NCI-H748 treated with DMSO at 0.1 percent for 48 hours (cell line): ENCODE results near the gene ALG9.

Source experiments
- DNase-seq: peaks from one replicate; lab custom pipeline; 2025; lab: John Stamatoyannopoulos, UW

Gene ALG9

DNA sequence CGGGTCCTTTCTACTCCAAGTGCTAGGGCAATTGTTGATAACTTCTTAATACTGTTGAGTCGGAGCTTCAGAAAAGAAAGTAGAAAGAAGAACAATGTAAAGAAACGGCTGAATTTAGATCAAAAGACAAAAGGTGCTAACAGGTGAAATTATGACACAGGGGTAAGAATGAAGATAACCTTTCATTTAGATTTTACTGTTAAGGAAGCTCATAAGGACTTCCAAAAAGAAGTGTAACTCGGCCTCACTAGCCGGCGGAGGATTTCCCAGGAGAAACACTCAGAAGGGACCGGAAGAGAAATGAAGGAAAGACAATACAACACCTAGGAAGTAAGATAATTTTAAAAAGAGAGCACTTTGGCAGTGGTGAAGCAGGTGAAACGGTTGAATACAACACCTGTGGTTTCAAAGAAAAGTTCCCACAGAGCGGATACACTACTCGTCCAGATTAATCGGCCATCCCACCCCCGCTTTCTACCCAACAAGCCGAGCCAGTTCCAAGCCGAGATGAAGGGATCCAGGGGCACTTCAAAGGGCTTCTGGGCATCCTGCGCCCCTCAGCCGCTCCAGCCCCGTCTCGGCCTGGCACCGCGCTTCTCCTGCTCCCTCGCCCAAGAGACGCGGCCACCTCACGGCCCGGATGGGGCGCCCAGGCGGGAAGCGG is 105.9 kb downstream of the ALG9 start:
- no peak for DNase-seq

DNA sequence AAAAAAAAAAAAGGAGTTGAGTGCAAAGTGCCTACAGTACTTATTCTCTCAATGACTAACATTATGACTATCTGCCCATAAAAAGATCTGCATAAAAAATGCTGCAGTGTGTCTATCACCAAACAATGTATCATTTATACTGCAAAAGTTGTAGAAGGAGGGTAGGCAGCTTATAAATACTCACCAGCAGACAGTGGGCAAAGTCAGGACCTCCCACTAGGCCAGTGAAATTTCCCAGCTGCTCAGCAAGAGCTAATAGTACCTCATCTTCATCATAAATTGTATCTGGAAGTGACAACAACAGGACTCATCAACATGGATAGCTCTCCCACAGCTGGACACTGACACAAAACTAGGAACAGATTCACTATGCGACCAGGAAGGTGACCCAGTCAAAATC is 106.8 kb downstream of the ALG9 start:
- no peak for DNase-seq

DNA sequence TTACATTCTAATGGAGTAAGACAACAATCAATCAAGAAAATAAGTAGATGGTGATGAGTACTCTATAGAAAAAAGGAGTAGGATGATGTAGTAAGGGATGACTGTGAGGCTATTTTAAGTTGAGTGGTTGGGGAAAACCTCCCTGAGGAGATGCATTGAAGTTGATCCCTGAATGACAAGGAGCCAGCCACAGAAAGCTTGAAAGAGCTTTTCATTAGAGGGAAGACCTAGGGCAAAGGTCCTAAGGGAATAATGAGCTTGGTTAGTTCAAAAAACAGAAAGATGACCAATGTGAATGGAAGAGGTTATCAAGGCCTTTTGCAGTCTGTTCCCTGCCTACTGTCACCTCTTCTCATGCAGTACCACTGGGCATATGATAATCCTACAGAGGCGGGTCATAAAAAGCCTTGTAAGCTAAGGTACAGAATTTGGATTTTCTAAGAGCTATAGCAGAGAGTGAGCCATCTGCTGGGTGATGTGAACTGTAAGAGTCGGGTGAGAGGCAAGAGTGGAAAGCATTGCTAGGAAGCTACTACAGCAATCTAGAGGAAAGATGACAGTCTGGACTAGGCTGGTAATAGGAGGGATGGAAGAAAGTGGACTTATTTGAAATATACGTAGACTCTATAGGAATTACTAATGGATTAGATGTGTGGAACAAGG is 108.3 kb downstream of the ALG9 start:
- DNase-seq, result no peak

DNA sequence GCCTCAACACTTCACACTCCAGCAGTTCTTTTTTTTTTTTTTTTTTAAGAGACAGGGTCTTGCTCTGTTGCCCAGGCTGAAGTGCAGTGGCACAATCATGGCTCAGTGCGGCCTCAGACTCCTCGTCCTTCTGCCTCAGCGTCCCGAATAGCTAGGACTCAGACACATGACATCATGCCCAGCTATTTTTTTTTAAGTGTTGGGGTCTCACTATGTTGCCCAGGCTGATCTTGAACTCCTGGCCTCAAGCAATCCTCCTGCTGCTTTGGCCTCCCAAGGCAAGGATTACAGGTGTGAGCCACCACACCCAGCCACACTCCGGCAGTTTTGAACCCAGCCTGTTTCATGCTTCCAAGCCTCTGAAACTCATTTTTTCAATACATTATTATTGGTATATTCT is 108.9 kb downstream of the ALG9 start:
- DNase-seq, result no peak

DNA sequence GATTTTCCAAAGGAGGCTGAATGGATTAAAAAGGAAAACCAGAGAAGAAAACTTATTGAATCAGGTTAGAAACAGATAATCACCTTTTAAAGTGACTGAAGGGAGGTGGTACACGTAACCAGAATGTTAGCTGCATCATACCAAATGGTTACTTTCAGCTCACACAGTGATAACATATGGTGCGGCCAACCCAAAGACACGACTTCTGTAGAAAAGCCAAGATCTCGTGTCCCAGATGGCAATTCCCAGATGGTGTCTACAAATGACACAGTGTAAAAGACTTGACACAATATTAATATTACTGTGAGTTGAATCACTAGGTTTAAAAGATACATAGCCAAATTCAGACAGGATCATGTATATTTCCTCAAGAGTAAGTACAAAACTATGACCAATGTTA is 110.3 kb downstream of the ALG9 start:
- no peak for DNase-seq

DNA sequence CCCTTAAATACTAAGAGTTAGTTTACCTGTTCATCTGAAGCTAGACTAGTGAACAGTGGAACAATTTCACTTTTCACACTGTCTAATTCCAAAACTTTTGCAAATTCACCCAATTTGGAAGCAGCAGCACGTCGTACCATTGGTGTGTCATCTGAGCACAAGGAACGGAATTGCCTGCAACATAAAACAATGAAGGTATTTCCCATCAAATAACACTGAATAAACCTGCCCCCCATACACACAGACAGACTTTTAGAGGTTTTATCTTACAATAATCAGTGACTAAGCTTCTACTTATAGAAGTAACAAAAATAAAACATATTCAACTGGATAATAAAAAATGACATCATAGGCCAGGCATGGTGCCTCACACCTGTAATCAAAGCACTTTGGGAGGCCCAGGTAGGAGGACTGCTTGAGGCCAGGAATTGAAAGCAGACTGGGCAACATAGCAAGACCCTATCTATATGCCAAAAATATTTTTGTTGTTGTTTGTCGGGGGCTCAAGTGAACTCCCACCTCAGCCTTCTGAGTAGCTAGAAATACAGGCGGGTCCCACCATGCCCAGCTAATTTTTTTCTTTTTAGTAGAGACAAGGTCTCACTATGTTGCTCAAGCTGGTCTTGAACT is 111.5 kb downstream of the ALG9 start:
- no peak for DNase-seq

DNA sequence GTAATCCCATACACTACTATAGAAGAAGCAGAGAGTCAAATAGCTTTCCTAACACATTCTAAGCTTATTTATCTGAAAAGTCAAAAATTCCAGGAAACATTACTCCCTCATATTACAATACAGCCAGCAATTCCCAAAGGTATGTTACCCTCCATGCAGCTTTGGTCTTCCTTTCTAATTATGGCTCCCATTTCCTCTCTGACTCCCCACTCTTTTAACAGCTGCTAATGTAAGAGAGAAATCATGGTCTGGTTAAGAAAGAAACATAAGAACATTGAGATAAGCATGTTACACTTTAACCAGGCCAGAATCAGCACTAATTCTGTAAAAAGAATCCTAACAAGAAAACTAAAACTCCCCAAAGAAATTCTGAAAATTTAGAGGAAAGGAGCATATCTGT is 112.0 kb downstream of the ALG9 start:
- no peak for DNase-seq

DNA sequence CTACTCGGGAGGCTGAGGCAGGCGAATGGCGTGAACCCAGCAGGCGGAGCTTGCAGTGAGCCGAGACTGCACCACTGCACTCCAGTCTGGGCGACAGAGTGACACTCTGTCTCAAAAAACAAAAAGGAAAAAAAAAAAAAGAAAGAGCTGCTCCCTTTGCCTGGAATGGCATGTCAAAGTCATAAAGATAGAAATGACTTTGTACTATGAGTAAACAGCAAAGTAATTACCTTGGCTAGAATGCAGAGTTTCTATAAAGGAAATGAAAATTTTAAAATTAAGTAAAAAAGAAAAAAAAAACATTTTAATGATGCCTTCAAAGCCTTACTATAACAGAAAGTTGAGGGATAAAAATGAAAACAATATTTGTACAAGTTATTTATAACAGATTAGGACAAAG is 115.3 kb downstream of the ALG9 start:
- DNase-seq, result no peak

DNA sequence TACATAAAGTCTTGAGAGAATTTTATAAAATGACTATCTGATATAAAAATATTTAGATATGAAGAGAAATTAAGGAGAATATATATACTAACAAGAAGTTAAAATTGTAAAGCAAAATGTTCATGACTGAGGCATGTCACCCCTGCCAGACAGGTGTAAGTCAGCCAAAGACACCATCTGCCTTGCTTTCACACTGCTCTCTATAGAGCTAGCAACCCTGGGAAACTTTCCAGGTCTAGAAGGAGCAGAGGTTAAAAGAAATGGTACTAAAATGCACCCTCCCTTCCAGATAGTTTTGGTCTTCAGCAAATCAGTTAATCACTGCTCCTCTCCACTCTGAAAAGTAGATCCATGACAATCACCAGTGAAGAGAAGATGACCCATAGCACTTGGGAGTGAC is 121.7 kb downstream of the ALG9 start:
- no peak for DNase-seq

DNA sequence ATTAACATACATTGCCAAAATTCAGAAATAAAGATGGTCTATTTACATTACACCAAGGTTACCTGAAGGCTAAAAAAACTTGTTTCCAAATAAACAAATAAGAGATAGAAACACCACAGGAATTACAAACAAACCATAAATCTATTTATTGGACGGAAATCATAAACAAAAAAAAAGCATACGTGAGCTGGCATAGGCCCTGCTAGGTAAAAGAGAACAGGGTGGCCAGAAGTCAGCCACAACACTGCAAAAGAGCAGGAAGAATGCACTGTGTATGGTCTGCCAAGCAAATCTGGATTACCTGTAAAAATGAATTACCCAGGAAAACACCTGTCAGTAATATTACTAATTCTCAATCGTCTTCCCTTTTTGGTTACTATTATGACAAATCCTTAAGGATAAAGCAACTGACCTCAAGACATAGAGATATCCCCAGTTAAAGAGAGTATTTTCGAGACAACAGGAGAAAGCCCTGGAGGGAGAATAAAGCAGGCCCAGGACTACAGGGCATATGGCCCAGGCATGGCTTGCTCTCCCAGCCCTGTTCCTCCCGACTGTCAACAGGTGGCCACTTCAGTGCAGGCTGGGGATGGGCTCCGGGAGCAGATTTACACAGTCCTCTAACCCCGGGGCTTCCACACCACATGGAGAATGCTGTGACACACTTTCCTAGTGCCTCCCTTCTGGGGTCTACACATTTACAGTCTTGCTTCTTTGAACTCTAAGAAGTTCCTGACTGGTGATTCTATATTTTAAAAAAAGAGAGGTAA is 123.2 kb downstream of the ALG9 start:
- no peak for DNase-seq

DNA sequence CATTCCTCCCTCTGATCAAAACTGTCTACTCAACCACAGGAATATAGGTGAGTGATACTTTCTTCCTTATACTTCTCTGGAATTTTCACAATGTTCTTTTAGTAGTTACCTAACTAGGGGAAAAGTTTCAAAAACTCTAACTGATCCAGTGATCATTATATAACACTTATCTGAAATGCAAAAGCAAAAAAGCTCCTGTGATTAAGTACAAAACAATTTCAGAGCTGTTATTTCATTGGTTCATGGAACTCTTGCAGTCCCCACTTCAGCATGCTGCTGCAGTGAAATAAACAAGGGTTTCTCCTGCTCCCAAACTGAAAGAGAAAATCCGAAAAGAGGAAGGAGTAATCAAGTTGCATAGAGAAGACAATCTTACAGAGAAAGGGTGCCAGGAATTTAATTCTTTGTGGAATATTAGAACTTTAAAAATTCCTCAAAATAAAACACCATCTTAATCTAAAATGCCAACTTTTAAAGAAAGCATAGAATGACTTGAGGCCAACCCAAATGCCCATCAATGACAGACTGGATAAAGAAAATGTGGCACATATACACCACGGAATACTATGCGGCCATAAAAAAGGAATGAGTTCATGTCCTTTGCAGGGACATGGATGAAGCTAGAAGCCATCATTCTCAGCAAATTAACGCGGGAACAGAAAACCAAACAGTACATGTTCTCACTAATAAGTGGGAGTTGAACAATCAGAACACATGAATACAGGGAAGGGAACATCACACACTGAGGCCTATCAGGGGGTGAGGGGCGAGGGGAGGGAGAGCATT is 125.5 kb downstream of the ALG9 start:
- no peak for DNase-seq

DNA sequence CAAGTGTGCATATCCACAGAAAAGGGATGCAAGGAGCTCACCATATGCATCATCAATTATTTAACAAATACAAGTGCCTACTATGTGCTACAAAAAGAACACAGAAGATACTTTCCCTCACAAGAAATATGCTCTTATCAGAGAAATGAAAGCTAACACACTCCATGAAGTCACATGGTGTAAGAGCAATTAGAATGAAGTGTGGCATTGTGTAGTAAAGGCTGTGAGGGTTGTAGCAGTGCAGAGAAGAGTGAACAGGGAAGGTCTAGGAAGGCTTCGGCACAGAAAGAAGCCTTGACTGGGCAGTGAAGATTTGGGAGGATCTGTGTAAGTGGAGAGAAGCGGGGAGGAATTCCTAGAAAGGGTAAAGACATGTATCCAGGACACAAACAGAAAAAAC is 127.7 kb downstream of the ALG9 start:
- DNase-seq, result no peak

DNA sequence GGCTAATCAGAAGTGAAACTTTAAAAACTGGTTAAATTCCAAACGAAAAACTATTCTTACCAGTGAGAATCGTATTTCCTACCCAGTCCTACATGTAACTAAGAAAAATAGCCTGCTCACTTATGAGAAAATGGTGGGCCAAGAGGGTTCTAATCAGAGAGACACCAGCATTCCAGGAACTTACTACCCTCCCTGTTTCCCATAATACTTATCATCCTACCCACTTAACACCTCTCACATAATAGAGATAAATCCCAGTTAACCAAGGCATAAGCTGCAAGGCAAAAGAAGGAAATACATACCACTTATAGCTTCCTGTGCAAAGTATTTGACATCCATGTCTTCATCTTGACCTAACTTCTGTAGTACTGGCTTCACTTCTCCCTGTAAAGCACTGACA is 129.6 kb downstream of the ALG9 start:
- DNase-seq, result no peak

DNA sequence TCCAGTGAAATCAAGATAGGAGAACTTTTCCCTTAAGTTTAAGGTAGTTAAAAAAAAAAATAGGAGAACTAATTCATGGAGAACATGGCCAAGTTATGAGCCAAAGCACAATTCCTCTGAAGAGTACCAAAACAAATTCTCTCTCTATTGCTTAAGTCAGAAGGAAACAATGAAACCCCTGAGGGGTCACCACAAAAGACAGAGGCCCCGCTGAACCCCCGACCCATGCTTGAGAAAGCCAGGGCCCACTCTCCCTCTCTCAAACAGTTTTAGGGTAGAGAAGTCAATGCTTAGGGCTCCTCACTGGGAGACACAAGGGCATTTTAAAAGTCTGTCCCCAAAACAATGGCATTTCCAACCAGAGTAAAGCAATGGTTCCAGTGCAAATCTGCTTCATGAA is 132.1 kb downstream of the ALG9 start:
- no peak for DNase-seq

DNA sequence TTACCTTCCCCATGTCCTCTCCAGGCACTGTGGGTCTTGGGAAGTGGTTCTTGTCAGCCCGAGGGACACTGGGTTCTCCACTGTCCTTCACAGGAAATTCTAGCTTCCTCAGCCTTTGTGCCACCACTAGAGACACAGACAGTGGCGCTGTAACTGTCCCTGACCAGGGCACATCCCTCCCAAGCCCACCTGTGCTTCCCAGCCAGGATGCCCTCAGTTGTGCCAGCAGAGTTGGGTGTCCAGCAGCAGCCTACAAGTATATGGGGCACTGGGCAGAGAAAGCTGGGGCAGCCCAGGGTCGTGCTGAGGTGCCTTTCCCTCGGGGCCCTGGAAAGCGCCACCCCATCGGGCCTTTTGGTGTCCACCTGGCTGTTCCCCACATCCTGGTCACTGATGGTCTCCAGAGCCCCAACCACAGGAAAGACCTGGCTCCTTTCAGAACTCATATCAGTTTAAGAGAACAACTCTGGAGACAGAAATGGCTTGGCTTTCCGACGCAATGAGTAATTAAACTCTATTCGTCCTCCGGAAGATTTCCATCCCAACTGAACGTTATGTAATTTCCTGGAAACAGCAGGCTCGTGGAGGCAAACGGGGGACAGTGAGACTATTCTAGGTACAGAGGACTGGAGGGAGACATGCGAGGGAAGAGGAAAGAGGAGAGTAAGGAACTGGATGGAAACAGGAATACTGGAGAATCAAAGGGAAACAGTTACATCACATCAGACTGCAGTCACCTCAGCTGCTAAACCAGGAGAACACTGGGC is 133.8 kb downstream of the ALG9 start:
- no peak for DNase-seq

DNA sequence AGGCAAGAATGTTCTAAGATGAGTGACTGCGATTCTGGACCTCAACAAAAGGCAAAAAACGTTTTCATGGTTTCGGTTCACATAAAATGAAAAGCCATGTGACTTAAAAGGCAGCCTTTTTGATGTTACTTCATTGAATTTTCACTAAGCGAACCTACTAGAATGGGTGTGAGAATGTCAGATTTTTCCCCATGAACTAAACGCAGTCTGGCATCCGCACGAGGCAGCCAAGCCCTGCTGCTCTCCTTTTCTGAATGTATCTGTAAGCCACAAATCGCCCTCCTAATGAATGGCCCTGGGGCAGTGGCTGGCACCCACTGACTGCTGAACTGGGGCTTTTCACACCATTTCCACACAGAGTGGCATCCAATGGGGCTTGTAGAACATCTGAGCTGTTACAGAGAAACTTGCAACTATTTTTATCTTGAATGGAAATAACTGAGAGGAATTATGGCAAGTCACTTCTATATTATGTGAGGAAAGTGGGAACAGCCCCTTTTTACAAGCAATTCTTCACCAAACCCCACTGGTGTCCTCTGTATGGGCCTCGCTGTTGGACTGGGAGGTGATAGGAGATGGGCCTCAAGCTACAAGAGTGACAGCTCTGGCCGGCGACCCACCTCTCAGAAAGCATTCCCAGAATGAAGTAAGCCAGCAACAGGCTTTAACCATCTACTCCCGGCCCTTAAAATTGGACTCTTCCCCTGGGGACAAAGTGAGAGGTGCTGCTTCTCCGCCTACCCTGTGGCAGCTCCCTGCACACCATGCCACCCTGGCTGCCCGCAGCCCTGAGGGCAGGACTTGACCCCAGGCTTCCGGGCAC is 134.5 kb downstream of the ALG9 start:
- DNase-seq, result no peak
